ENCODE measurements around the gene GNG12. TPM values are rescaled to one million over a fixed set of nuclear protein-coding genes. Genes with fewer than 3 reads are reported as not detected.

Gene GNG12
- polyA plus RNA-seq, 1 donor (not counting 4 experiments of a cell fraction or from before 2014, with no cell fraction given) = 208 TPM

- Histone ChIP-seq H3K79me2 (ENCODE audit: control insufficient read depth, insufficient read depth, low read length) (peaks cover 49% of the 10 kb centered on the region), H3K9me3 (ENCODE audit: control insufficient read depth, low read depth, low read length) (no peaks in the 10 kb centered on the region), H3K4me1 (ENCODE audit: control insufficient read depth, extremely low read depth, insufficient read depth, low read length) (peaks cover 33% of the 10 kb centered on the region), H3K4me3 (ENCODE audit: control insufficient read depth in 2 of 3, extremely low read depth in 1 of 3, insufficient read depth in 2 of 3, low read depth in 1 of 3, low read length in 3 of 3) (no peak overlapping the region), H3K27me3 (ENCODE audit: control insufficient read depth, extremely low read depth, insufficient read depth, low read length) (no peaks in the 10 kb centered on the region), H3K36me3 (ENCODE audit: control insufficient read depth in 2 of 2, extremely low read depth in 1 of 2, insufficient read depth in 2 of 2, low read length in 2 of 2) (peaks cover 6 to 12% of the 10 kb centered on the region in 2 experiments), H3K9me1 (ENCODE audit: control insufficient read depth, extremely low read depth, insufficient read depth, low read length) (no peaks in the 10 kb centered on the region), H4K20me1 (ENCODE audit: control insufficient read depth, extremely low read depth, insufficient read depth, low read length) (no peaks in the 10 kb centered on the region), H3K4me2 (ENCODE audit: control insufficient read depth, extremely low read depth, insufficient read depth, low read depth, low read length) (peak overlapping the region; percentile 41), H2AFZ (ENCODE audit: control insufficient read depth, low read length) (no peak overlapping the region), H3K9ac (ENCODE audit: control insufficient read depth, extremely low read depth, insufficient read depth, low read length) (no peak overlapping the region), H3K27ac (ENCODE audit: control insufficient read depth, insufficient read depth, low read length) (peak overlapping the region; percentile 66)
- FAIRE-seq = peak; percentile 83
- no peak for DNase-seq (ENCODE audit: low read depth, low spot score)
- dilution Hi-C loops (cut with MboI; ENCODE audit: extremely low pct_ligation_motif_present, low sequenced_read_pairs) = no loop called here
- TF ChIP-seq EZH2 (IDR thresholded peaks at IDR 0.05; ENCODE audit: low read length) (no peak), CTCF (optimal IDR thresholded peaks at IDR 0.05 in 1 of 3, IDR thresholded peaks at IDR 0.05 in 1 of 3, conservative IDR thresholded peaks at IDR 0.05 in 1 of 3; ENCODE audit: extremely low read depth in 1 of 3, insufficient read depth in 2 of 3, low read length in 3 of 3) (no peak)
These were observed 94.9 kb downstream of the GNG12 start for GRCh38 chr1:67738401-67738800.

DNA sequence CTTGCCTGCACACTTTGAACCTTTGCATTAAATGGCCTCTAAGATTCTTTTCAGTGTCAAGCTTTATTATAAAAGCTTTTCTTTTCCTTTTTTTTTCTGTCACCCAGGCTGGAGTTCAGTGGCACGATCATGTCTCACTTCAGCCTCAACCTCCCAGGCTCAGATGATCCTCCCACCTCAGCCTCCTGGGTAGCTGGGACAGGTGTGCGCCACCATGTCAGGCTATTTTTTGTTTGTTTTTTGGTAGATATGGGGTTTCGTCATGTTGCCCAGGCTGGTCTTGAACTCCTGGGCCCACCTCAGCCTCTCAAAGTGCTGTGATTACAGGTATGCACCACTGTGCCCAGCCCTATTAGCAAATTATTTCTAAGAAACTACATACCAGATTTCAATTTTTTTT lies 95.4 kb downstream of the GNG12 start:
- peak overlapping the region; percentile 66 for H3K27ac ChIP-seq (ENCODE audit: control insufficient read depth, insufficient read depth, low read length)
- no peak overlapping the region for H3K4me3 ChIP-seq (ENCODE audit: control insufficient read depth in 2 of 3, extremely low read depth in 1 of 3, insufficient read depth in 2 of 3, low read depth in 1 of 3, low read length in 3 of 3)
- H3K27me3 ChIP-seq (ENCODE audit: control insufficient read depth, extremely low read depth, insufficient read depth, low read length) = no peaks in the 10 kb centered on the region
- no peak overlapping the region for H3K4me2 ChIP-seq (ENCODE audit: control insufficient read depth, extremely low read depth, insufficient read depth, low read depth, low read length)
- no peak for DNase-seq (ENCODE audit: low read depth, low spot score)
- no peak for FAIRE-seq
- H3K79me2 ChIP-seq (ENCODE audit: control insufficient read depth, insufficient read depth, low read length) = peaks cover 47% of the 10 kb centered on the region
- H4K20me1 ChIP-seq (ENCODE audit: control insufficient read depth, extremely low read depth, insufficient read depth, low read length) = no peaks in the 10 kb centered on the region
- H3K9ac ChIP-seq (ENCODE audit: control insufficient read depth, extremely low read depth, insufficient read depth, low read length) = no peak overlapping the region
- TF ChIP-seq EZH2 (IDR thresholded peaks at IDR 0.05; ENCODE audit: low read length) = no peak
- TF ChIP-seq CTCF (optimal IDR thresholded peaks at IDR 0.05 in 1 of 3, IDR thresholded peaks at IDR 0.05 in 1 of 3, conservative IDR thresholded peaks at IDR 0.05 in 1 of 3; ENCODE audit: extremely low read depth in 1 of 3, insufficient read depth in 2 of 3, low read length in 3 of 3) = no peak
- dilution Hi-C loops (cut with MboI; ENCODE audit: extremely low pct_ligation_motif_present, low sequenced_read_pairs) = no loop called here
- H3K9me1 ChIP-seq (ENCODE audit: control insufficient read depth, extremely low read depth, insufficient read depth, low read length) = no peaks in the 10 kb centered on the region
- no peaks in the 10 kb centered on the region for H3K9me3 ChIP-seq (ENCODE audit: control insufficient read depth, low read depth, low read length)
- H3K36me3 ChIP-seq (ENCODE audit: control insufficient read depth in 2 of 2, extremely low read depth in 1 of 2, insufficient read depth in 2 of 2, low read length in 2 of 2) = peaks cover 6 to 12% of the 10 kb centered on the region in 2 experiments
- peaks cover 33% of the 10 kb centered on the region for H3K4me1 ChIP-seq (ENCODE audit: control insufficient read depth, extremely low read depth, insufficient read depth, low read length)
- no peak overlapping the region for H2AFZ ChIP-seq (ENCODE audit: control insufficient read depth, low read length)

Measured in keratinocyte (primary cell).